HL-60 (cell line): Measurements from ENCODE around the gene CASP6.

Experiments
- REST ChIP-seq: IDR thresholded peaks from 2 replicates; pipeline ENCODE4 v1.6.1; 2012; ENCODE audit warnings: low read depth; ENCODE audit not compliant: insufficient replicate concordance
- TF ChIP-seq, protein P1 (sequence below): IDR thresholded peaks from one replicate; pipeline ENCODE4 v1.5.1; 2011; ENCODE audit warnings: low read length, control low read depth, inconsistent platforms; ENCODE audit not compliant: insufficient read depth

GRCh38 chr4:109671350-109671749, 31.9 kb downstream of the CASP6 start:
- TF ChIP-seq, protein P1, sequence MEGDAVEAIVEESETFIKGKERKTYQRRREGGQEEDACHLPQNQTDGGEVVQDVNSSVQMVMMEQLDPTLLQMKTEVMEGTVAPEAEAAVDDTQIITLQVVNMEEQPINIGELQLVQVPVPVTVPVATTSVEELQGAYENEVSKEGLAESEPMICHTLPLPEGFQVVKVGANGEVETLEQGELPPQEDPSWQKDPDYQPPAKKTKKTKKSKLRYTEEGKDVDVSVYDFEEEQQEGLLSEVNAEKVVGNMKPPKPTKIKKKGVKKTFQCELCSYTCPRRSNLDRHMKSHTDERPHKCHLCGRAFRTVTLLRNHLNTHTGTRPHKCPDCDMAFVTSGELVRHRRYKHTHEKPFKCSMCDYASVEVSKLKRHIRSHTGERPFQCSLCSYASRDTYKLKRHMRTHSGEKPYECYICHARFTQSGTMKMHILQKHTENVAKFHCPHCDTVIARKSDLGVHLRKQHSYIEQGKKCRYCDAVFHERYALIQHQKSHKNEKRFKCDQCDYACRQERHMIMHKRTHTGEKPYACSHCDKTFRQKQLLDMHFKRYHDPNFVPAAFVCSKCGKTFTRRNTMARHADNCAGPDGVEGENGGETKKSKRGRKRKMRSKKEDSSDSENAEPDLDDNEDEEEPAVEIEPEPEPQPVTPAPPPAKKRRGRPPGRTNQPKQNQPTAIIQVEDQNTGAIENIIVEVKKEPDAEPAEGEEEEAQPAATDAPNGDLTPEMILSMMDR, result no peak
- no peak for TF ChIP-seq REST
